Keratinocyte (primary cell): ENCODE data around the gene CTSK.

Experiments used
- EZH2 ChIP-seq: IDR thresholded peaks from one replicate; pipeline ENCODE4 v1.6.1; 2012; ENCODE audit warnings: inconsistent platforms, mild to moderate bottlenecking, low read length, moderate library complexity
- TF ChIP-seq, protein P1 (sequence below), 3 experiments: IDR thresholded peaks in 1 of 3; conservative IDR thresholded peaks in 1 of 3; optimal IDR thresholded peaks in 1 of 3; 2 replicates in 2 of 3; 3 replicates in 1 of 3; pipeline versions ENCODE3 to v1.5.1; 2011; ENCODE audit warnings: low read length in 3 of 3, mild to moderate bottlenecking in 3 of 3, moderate library complexity in 2 of 3, control low read depth in 1 of 3, inconsistent platforms in 1 of 3; ENCODE audit not compliant: insufficient read depth in 2 of 3; ENCODE audit errors: extremely low read depth in 1 of 3

DNA sequence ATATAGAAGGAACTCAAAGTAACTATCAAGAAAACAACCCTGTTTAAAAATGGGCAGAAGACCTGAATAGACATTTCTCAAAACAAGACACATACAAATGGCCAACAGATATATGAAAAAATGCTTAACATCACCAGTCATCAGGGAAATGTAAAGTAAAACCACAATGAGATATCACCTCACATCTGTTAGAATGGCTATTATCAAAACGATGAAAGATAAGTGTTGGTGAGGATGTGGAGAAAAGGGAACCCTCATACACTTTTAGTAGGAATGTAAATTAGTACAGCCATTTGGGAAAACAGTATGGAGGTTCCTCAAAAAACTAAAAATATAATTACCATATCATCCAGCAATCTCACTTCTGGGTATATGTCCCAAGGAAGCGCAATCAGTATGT, 45.5 kb downstream of the CTSK start:
- TF ChIP-seq, protein P1, sequence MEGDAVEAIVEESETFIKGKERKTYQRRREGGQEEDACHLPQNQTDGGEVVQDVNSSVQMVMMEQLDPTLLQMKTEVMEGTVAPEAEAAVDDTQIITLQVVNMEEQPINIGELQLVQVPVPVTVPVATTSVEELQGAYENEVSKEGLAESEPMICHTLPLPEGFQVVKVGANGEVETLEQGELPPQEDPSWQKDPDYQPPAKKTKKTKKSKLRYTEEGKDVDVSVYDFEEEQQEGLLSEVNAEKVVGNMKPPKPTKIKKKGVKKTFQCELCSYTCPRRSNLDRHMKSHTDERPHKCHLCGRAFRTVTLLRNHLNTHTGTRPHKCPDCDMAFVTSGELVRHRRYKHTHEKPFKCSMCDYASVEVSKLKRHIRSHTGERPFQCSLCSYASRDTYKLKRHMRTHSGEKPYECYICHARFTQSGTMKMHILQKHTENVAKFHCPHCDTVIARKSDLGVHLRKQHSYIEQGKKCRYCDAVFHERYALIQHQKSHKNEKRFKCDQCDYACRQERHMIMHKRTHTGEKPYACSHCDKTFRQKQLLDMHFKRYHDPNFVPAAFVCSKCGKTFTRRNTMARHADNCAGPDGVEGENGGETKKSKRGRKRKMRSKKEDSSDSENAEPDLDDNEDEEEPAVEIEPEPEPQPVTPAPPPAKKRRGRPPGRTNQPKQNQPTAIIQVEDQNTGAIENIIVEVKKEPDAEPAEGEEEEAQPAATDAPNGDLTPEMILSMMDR (optimal IDR thresholded peaks at IDR 0.05 in 1 of 3, IDR thresholded peaks at IDR 0.05 in 1 of 3, conservative IDR thresholded peaks at IDR 0.05 in 1 of 3; ENCODE audit: extremely low read depth in 1 of 3, insufficient read depth in 2 of 3, low read length in 3 of 3), result no peak
- no peak for TF ChIP-seq EZH2
